Stimulated activated CD8-positive, alpha-beta memory T cell treated with anti-CD3 and anti-CD28 coated beads, Interleukin-7, amount 100 ng/mL, for 1 hour (primary cell): ENCODE measurements around the gene SALL2.

Source experiments
- DNase-seq, 2 donors: peaks; one replicate each; pipeline ENCODE4 v3.0.0-alpha.2; 2020; ENCODE audit warnings: low read depth in 2 of 2

SALL2 gene

DNA sequence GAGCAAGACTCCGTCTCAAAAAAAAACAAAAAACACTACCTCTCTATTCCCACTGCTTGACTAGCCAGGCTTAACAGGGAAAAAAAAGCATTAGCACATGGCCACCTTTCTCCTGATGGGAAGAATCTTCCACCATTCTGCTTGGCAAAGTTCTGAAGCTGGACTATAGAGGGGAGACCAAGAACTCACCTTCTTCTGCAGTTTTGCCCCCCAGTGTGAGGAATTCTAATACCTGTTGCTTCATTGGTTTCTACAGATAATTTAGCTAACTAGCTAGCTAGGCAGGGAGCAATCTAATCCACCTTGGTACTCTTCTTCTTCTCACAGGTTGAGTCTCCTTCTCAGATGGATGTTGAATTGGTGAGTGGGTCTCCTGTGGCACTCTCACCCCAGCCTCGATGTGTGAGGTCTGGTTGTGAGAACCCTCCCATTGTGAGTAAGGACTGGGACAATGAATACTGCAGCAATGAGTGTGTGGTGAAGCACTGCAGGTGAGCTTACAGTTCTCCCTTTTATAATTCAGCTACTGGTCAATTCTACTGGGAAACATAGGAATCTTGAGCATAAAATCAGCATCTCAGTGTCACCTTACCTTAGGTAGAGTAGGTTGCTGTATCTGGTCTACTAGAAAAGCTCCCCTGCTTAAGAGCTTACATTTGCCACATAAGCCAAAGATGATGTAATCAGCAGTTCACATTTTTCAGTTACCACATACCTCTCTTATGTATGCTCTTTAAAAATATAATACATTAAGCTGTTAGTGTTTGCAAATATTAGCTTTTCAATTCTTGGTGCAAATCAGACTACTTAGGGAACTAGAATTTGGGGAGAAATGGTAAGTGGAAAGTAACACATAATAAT, 31.0 kb downstream of the SALL2 start:
- DNase-seq: no peak

DNA sequence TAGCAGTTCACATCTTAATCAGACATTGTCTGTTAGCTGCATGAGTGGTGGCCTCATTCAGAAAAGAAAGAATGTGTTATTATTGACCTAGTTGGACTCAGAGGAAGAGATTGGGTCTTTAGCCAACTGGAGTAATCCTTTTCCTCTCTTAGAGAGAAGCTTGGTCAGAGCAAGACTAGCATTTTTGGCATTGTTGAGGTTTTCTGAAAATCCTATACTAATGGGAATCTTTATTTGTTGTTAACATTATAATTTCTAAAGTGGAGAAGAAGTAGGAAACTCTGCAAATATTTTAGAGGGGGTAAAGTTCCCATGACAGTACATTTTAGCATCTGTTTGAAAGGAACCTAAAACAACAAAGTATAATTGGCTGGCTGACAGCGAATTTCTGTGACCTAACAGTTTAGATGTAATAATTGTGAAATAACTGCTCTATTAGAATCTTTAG, 39.5 kb downstream of the SALL2 start:
- no peak for DNase-seq

DNA sequence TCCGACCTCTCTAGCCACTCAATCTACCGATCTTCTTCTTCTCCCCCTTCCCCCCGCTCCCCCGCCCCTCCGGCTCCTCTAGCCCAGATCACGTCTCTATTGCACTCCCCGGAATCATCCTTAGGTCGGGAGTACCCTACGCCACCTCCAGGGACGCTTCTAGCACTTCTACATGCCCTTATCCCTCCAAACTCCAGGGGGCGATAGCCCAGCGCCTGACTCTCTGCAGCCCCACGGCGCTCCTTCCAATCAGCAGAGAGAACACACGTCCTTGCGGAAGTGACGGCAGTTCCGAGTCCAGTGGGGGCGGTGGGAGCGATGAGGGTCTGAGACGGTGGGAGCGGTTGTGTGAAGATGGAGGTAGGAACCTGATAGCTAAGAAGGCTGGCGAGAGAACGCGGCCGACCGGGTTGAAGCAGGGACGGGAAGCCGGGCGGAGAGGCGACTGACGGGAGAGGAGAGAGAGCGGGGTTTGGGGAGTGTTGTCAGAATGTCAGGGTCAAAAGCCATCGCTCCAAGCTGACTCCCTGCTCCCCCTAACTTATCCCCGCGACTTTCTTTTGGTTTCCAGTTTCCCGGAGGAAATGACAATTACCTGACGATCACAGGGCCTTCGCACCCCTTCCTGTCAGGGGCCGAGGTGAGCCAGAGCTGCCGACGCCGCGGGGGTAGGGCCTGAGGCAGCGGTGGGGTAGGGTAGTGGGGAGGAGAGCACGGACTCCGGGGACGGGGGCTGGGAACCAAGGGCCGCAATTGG, 49.0 kb downstream of the SALL2 start, which contains the start of the genes RAB2B and TOX4:
Gene RAB2B, minus strand, starts transcription at position 35 of the 757 bp plus-strand sequence. CDS start 87 bp downstream, outside the sequence.
Gene TOX4, plus strand, starts transcription at position 271 of the 757 bp plus-strand sequence. Its CDS starts 84 bp downstream, at position 355.
- DNase-seq: peak; percentile 85 to 86

DNA sequence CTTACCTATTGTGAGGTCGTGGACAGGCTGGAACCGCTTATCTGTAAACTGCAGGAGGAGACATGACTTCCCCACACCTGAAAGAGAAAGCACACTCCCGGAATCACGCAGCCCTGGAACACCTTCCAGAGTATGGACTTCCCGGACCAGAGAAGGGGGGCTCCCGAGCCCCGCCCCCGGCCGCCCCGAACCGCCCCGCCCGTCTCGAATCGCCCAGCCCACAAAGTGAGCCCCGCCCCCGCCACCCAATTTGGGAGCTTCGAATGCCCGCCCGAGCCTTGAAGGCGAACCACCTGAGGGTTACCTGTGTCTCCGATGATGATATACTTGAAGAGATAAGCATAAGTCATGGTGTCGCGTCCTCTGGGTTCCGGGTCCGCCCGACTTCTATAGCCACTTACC, 49.6 kb downstream of the SALL2 start:
- peak; percentile 65 to 74 for DNase-seq

DNA sequence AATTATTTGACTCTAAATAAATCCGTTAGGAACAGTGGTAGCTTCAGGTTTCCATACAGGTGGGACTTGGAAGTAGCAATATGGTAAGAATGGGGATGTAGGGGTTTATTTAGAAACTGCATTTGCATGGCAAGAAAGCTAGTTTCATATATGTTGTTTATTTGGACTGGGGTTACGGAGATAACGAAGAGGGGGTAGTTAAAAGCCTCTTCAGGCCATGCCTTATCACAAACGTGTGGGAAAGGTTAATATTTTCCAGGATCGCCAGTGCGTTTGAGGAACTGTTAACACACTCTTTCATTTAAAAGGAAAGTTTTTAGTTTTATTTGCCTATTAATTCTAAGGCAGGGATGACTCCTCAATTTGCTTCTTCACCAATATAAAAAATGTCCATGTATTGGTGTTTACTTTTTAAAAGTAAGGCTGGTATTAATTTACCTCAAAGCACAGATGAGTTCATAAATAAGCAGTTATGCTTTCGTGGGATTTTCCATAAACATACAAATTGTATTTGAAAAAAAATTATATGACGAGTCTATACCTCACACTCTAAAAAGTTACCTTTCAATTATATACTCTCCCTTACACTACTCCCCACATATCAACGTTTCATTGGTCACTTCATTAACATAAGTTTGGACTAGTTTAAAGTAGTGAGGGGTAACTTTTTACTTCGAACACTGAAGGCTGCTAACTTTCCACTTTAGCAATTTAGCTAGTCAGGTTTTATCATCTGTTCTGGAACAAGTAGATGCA, 50.2 kb downstream of the SALL2 start:
- DNase-seq: no peak
